Skin epidermis (tissue), 12 donors: Measurements from ENCODE around the gene DAAM1.

ENCODE experiments used
- H3K27ac ChIP-seq, 21 experiments: fragments of 200-600 bp; sonication (generic) in 11 of 21; one replicate each; pipeline ENCODE4 v1.5.0; 2020; ENCODE audit warnings: mild to moderate bottlenecking in 3 of 21, inconsistent platforms in 2 of 21, moderate library complexity in 2 of 21
- H3K4me3 ChIP-seq, 7 experiments: fragments of 200-600 bp; sonication (generic) in 2 of 7; one replicate each; pipeline ENCODE4 v1.5.0; 2020; ENCODE audit warnings: inconsistent platforms in 2 of 7, mild to moderate bottlenecking in 2 of 7, moderate library complexity in 1 of 7

DAAM1 gene

GRCh38 chr14:59325906-59326305 lies 137.4 kb downstream of the DAAM1 start:
- Histone ChIP-seq H3K4me3 (no peak overlapping the region), H3K27ac (no peak overlapping the region)

- Histone ChIP-seq H3K27ac (no peak overlapping the region), H3K4me3 (no peak overlapping the region)
Measured at GRCh38 chr14:59328454-59328853, 140.0 kb downstream of the DAAM1 start.

DNA sequence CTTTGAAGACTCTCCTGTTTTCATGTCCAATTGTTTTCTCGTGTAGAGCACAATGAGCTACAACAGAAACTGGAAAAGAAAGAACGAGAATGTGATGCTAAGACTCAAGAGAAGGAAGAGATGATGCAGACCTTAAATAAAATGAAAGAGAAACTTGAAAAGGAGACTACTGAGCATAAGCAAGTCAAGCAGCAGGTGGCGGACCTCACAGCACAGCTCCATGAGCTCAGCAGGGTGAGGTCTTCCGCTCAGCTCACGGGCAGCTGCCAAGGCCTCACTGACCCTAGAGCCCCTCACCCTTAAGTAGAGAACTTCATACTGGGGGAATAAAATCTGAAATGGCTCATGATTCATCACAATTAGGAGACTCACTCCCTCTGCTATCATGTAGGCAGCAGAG lies 142.0 kb downstream of the DAAM1 start:
- H3K4me3 ChIP-seq, result no peak overlapping the region
- H3K27ac ChIP-seq, result no peak overlapping the region

GRCh38 chr14:59331217-59331616 lies 142.8 kb downstream of the DAAM1 start:
- H3K4me3 ChIP-seq, result no peak overlapping the region
- no peak overlapping the region for H3K27ac ChIP-seq

DNA sequence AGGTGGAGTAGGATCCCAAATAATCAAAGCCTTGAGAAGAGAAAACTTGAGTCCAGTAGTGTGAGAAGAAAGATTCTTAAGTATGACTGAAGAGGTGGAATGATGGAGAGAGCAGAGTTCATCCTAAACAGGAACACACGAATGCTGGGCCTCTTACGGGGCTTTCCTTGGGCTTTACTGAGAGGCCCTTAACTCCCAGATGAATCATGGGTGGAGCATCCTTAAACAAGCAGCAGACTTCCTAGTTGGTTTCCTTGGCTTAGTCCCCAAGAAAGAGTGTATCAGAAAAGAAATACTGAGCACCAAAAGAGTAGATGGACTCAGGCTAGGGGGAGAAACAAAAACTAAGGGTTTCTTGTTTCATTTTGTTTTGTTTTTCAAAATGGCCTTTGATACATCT lies 144.3 kb downstream of the DAAM1 start:
- H3K4me3 ChIP-seq, result no peak overlapping the region
- H3K27ac ChIP-seq, result peak overlapping the region in 18 of 21 experiments; percentile 7 to 85 (median 62)

DNA sequence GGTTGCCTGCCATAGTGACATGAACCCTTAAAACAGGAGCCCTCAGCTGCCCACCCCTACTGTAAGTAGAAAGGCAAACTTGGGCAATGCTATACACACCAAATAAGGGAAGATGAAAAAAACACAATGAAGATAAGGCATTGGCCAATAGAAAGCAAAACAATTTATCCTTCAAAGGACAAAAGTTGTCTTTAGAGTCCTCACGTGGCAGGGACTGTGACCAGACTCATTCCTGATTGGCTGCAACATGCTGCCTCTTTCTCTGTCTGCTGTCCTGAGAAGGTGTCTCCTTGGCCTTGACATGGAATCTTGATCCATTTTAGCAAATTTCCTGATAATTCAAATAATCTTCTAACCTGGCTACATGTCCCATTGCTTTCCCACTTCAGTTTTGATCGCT lies 144.8 kb downstream of the DAAM1 start:
- Histone ChIP-seq H3K27ac (peak overlapping the region in 19 of 21 experiments; percentile 7 to 85 (median 57)), H3K4me3 (no peak overlapping the region)

DNA sequence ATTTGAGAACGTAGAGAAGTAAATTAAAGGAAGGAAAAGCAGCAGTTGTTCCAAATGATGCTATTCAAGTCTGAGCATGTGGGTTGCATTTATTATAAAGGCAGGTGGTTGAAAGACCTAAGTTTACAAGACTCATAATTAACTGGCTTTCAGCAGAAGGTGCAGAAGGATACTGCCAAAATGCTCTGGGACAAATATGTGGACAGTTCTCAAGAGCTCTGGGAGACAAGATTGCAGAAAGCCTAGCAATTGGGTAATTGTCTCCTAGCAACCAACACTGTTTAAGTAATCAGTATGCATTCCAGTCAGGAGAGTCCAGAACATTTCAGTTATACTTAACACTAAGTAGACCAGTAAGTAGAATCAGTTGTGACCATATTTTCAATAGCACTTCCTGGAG lies 145.2 kb downstream of the DAAM1 start:
- peak overlapping the region in 16 of 21 experiments; percentile 7 to 85 (median 62) for H3K27ac ChIP-seq
- no peak overlapping the region for H3K4me3 ChIP-seq

GRCh38 chr14:59334253-59334652 lies 145.8 kb downstream of the DAAM1 start:
- Histone ChIP-seq H3K4me3 (no peak overlapping the region), H3K27ac (peak overlapping the region in 9 of 21 experiments; percentile 7 to 85 (median 48))

DNA sequence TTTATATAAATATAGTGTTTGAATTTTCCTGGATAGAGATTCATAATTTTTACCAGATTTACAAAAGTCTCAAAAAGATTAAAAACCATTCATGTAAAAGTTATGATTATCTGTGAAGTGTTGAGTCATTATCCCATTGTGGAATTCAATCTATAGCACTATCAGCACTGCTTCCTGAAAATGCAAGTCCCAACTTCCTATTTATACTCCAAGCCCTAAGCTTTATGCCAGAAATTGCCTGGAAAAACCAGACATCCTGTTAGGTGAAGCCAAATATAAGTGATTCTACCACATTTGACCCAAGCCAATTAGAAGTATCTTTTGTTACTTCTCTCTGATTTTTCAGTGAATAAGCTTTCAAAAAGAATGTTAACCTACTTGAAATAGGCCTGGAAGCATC lies 147.6 kb downstream of the DAAM1 start:
- no peak overlapping the region for H3K4me3 ChIP-seq
- peak overlapping the region in 15 of 21 experiments; percentile 9 to 83 (median 69) for H3K27ac ChIP-seq

DNA sequence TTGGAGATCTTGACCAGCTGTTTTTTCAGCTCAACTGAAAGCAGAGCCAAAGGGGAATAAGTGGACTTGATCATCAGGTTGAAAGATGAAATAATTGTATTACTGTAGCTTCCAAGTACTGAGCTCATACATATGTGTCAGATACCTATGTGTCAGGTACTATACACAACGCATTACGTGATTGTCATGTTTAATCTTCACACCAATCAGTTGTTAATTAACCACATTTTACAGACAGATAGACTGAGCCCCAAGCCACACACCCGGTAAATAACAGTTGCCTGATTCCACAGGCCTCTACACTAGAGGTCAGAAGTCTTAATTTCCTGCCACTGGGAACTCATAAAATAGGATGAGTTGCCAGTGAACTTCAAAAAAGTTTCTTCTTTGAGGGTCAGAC lies 148.2 kb downstream of the DAAM1 start:
- H3K27ac ChIP-seq, result peak overlapping the region in 20 of 21 experiments; percentile 13 to 83 (median 64)
- no peak overlapping the region for H3K4me3 ChIP-seq

GRCh38 chr14:59337141-59337611 lies 148.7 kb downstream of the DAAM1 start:
- Histone ChIP-seq H3K27ac (peak overlapping the region in 20 of 21 experiments; percentile 13 to 83 (median 64)), H3K4me3 (no peak overlapping the region)

DNA sequence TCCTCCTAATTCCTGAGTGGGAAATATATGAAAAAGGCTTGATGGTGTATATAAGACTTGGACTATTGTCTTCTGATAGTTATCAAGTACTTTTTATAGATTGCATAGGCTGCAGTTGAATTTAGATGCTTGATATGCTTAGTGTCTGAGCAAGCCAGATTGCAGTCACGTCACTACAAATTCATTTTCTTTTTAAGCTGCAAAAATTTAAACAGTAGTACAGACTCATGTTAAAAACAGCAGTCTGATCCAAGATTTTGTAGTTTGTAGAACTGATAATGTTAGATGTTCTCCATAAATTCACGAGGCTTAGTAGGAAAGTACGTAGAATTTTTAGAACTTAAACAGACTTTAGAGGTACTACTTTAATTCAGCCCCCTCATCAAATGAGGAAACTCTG lies 150.3 kb downstream of the DAAM1 start:
- no peak overlapping the region for H3K4me3 ChIP-seq
- H3K27ac ChIP-seq, result no peak overlapping the region

- no peak overlapping the region for H3K4me3 ChIP-seq
- H3K27ac ChIP-seq, result no peak overlapping the region
Measured at GRCh38 chr14:59339524-59340330, 151.3 kb downstream of the DAAM1 start.

DNA sequence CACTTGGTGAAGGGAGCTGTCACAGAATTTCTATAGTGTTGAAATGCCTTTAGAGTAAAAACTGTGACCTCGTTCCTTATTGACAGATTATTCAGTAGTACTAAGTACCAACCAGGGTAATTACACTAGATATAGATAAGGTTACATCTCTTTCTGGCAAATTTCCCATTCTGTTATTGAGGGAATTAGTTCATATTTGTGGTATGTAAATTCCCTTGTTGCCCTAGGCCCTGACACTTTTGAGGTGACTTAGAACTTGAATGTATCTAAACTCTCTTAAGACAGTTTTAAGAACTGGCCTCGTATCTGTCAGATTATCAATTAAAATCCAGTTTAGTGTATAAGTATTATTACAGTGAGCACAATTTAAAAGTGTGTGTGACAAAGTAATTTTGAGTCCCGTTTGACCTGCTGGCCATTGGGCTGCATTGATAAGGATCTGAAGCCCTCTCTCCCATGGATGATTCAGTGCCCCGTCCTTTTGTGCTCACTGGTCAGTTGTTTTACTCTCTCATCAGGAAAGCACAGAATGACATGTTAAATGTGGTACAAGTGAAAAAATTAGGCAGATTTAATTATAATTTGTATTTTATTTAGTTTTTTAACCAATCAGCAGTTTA lies 153.5 kb downstream of the DAAM1 start:
- Histone ChIP-seq H3K27ac (no peak overlapping the region), H3K4me3 (no peak overlapping the region)

GRCh38 chr14:59342516-59343484 lies 154.3 kb downstream of the DAAM1 start:
- H3K27ac ChIP-seq, result peak overlapping the region in 1 of 21 experiments; percentile 33

DNA sequence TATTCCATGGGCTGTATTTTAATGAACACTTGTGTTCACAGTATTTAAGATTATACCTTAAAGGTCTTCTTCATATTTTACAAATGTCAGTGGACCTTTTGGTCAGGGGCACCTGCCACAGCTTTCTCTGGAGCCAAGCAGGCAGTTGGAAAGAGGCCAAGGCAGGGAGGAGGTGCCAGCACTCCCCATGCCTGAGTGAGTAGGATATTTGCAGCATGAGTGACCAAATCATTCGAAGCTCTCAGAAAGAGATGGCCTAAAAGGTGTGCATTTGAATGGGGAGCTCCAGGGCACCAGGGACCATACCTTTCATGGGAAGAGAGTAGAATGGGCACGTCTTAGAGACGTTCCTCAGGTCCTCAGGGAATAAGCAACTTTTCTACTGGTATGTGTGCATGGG lies 155.1 kb downstream of the DAAM1 start:
- Histone ChIP-seq H3K4me3 (no peak overlapping the region), H3K27ac (peak overlapping the region in 5 of 21 experiments; percentile 8 to 55 (median 33))

More at GRCh38 chr14:59342516-59343484, 154.3 kb downstream of the DAAM1 start:
- H3K4me3 ChIP-seq, result no peak overlapping the region

DNA sequence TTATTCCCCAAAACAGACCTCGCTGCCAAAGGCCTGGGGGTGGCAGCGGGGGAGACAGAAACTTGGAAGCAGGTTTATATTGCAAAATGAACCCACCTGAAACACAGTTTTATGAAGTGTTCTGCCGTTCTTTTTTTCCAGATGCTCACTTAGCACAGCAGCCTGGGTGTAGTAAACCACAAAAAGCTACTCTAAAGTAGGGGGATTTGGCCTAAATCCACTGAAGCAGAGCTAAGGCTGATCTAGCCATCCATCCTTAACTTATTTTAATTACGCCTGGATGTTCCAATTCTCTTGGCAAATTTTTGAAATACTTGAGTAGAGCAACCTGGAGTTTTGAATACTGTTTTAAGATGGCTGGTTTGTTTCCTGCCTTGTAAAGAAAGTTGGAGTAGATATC lies 155.5 kb downstream of the DAAM1 start:
- Histone ChIP-seq H3K4me3 (no peak overlapping the region), H3K27ac (peak overlapping the region in 6 of 21 experiments; percentile 3 to 55 (median 24))

DNA sequence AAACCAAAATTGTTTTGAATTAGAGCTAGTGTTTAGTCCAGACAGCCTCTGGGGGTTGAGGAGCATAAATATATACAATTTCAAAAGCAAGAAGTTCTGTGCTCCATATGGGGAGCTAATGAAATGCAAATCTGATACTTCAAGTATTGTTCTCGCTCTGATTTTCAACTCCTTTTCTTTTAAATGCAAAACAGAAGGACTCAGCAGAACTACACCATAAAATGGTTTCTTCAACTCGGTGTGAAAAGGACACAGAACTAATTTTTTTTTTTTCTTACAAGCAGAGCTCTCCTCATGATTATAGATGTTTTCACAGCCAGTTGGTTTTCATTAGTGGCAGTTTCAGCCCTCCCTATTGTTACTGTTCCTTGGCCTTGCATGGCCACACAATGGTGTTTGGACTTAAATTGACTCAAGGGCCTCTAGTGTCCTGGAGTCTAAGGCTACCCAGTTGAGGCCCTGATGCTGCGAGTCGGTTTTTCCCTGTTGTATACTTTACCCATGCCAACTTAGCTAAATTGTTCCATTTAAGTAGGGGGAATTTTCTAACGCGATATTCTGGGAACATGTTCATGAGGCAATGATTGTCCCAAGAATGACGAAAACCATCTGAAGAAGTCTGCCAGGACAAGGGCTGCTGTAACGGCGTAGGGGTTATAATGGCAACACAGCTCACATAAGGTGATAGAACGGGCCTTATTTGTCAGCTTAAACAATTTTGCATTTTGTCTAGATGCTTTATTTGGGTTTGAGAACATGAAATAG lies 156.4 kb downstream of the DAAM1 start:
- no peak overlapping the region for H3K4me3 ChIP-seq
- peak overlapping the region in 4 of 21 experiments; percentile 3 to 55 (median 32) for H3K27ac ChIP-seq

DNA sequence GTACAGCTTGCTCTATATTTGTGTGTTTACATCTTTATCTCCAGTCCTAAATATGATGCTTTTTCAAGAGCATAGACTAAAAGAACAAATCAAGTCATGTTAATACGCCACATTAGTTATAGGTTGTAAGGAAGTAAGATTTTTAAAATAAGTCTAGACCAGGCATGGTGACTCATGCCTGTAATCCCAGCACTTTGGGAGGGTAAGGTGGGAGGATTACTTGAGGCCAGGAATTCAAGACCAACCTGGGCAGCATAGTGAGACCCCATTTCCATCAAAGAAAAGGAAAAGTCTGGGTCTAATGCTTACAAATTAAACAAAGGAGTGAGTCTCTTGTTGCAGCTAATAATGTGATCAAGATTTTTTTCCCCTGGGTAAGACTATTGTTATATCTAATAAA lies 157.9 kb downstream of the DAAM1 start:
- Histone ChIP-seq H3K27ac (no peak overlapping the region), H3K4me3 (no peak overlapping the region)
